KOPT-K1 (cell line): ENCODE measurements around the gene CHST13.
A peak's percentile ranks its signal among the peaks of the same experiment; 100 is the strongest.

Source experiments
- H3K27ac ChIP-seq: fragments of 200-600 bp; sonication (generic); 2 replicates; pipeline ENCODE4 v1.5.1; 2016; ENCODE audit warnings: antibody characterized with exemption, mild to moderate bottlenecking, low read depth, low read length; ENCODE audit not compliant: poor library complexity, severe bottlenecking
- H3K36me3 ChIP-seq: fragments of 200-600 bp; sonication (generic); 2 replicates; pipeline ENCODE4 v1.5.1; 2017; ENCODE audit warnings: antibody characterized with exemption, mild to moderate bottlenecking, low read length, moderate library complexity; ENCODE audit not compliant: insufficient read depth
- H3K9me3 ChIP-seq: fragments of 200-600 bp; sonication (generic); 2 replicates; pipeline ENCODE4 v1.5.1; 2017; ENCODE audit warnings: antibody characterized with exemption, low read length, mild to moderate bottlenecking; ENCODE audit not compliant: insufficient read depth, poor library complexity, severe bottlenecking

Gene CHST13

GRCh38 chr3:126496894-126497850 is 26.8 kb upstream of the CHST13 start:
- H3K27ac ChIP-seq: peak overlapping the region; percentile 24
- H3K9me3 ChIP-seq: no peaks in the 10 kb centered on the region
- H3K36me3 ChIP-seq: no peaks in the 10 kb centered on the region

- Histone ChIP-seq H3K9me3 (no peaks in the 10 kb centered on the region), H3K27ac (peak overlapping the region; percentile 74), H3K36me3 (no peaks in the 10 kb centered on the region)
These were observed 26.0 kb upstream of the CHST13 start for GRCh38 chr3:126497956-126498355.

GRCh38 chr3:126498461-126498860 is 25.5 kb upstream of the CHST13 start:
- H3K27ac ChIP-seq: peak overlapping the region; percentile 74
- no peaks in the 10 kb centered on the region for H3K9me3 ChIP-seq
- H3K36me3 ChIP-seq: no peaks in the 10 kb centered on the region

DNA sequence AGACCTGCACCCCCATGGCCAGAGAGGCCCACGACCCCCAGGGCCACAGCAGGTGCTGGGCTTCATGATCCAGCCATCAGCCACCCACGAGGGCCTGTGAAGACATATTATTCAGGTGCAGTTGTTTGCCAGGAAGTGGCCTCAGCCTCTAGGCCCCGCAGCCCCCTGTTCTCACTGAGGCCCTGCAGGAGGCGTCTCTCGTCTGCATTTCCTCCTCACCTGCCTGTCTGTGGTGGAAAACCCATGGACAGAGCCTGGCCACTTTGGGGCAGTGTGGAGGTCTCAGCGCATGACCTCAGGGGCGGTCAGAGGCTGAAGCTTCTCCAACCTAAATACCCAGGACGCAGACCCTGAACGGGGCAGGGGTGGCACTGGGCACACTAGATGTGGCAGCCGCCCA is 25.0 kb upstream of the CHST13 start:
- Histone ChIP-seq H3K36me3 (no peaks in the 10 kb centered on the region), H3K9me3 (no peaks in the 10 kb centered on the region), H3K27ac (peak overlapping the region; percentile 74)

- H3K9me3 ChIP-seq: no peaks in the 10 kb centered on the region
- H3K27ac ChIP-seq: peak overlapping the region; percentile 74
- no peaks in the 10 kb centered on the region for H3K36me3 ChIP-seq
These were observed 24.6 kb upstream of the CHST13 start for GRCh38 chr3:126499401-126499800.

DNA sequence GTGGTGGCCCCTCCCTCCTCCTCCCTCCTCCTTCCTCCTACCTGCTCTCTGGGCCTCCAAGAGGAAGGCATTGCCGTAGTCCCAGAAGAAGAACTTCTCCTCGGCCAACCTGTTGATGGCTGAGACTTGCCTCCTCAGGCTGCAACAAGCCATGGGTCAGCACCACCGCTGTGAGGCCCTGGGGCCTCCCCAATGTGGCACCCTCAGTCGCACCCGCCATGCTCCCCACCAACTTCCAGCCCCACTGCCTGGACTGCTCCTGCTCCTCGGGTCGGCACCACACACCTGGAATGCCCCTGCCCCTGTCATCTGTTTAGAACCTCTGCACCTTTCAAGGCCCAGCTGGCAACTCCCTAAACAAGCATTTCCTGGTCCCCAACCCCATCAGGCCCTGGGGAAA is 23.9 kb upstream of the CHST13 start:
- Histone ChIP-seq H3K27ac (no peak overlapping the region), H3K9me3 (no peaks in the 10 kb centered on the region), H3K36me3 (no peaks in the 10 kb centered on the region)

DNA sequence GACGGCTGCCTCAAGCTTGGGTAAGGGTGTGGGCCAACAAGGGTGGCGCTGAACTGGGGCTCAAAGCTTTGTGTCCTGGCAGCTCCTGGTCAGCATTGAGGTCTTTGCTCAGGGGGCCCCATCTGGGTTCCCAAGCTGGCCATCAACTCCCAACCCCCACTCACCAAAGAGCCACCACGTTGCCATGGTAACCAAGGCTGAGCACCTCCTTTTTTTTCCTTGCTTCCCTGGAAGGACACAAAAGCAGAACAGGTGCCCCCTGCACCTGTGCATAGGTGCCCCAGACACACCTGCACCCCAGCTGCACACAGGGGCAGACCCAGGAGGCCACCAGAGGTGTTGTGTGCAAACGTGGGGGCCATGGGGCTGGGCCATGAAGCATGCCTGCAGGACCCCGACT is 22.9 kb upstream of the CHST13 start:
- Histone ChIP-seq H3K9me3 (no peaks in the 10 kb centered on the region), H3K27ac (no peak overlapping the region), H3K36me3 (no peaks in the 10 kb centered on the region)

GRCh38 chr3:126501736-126502135 is 22.2 kb upstream of the CHST13 start:
- no peak overlapping the region for H3K27ac ChIP-seq
- H3K36me3 ChIP-seq: no peaks in the 10 kb centered on the region
- no peaks in the 10 kb centered on the region for H3K9me3 ChIP-seq

DNA sequence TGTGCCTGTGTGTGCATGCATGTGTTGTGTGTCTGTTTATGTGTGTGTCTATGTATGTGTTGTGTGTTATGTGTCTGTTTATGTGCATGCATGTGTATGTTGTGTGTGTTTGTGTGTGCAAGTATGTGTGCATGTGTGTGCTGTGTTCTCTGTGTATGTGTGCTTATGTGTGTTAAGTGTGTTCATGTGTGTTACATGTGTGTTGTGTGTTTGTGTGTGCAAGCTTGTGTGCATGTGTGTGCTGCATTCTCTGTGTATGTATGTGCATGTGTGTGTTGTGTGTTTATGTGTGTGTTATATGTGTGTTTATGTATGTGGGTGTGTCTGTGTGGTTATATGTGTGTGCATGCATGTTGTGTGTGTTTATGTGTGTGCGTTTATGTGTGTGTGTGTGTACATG is 21.3 kb upstream of the CHST13 start:
- H3K9me3 ChIP-seq: no peaks in the 10 kb centered on the region
- H3K36me3 ChIP-seq: no peaks in the 10 kb centered on the region
- no peak overlapping the region for H3K27ac ChIP-seq

DNA sequence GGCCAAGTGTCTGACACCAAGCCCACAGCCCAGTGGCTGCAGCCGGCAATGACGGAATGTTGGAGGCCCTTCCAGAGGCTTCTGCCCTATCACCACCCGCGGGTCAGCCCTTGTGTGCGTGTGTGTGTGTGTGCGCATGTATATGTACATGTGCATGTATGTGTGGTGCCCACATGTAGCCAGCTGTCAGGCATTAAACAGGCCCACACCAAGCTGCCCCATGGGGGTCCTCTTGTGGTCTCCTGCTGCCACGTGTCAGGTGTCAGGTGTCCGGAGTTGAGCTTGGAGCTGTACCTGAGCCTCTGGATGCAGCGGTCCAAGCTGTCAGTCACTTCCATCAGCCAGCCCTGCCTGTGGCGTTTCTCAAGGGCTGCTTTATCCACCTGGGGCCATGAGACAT is 20.3 kb upstream of the CHST13 start:
- H3K9me3 ChIP-seq: no peaks in the 10 kb centered on the region
- no peak overlapping the region for H3K27ac ChIP-seq

DNA sequence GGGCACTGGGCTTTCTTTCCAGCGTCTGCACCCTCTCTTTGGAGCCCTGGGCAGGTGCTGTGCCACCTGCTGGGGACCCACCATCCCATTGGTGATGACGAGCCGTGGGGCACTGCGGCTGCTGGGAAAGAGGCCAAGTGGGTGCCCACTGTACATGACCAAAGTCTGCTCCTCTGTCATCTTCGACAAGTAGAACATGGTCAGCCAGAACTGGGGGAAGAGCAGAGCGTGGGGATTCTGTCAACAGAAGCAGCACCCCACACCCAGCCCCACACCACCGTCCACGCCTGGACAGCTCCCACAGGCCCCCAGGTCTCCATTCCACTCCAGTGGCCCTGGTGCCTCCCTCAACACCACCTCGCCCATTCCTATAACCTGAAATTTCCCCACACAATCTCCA is 16.1 kb upstream of the CHST13 start:
- Histone ChIP-seq H3K36me3 (no peaks in the 10 kb centered on the region), H3K9me3 (no peaks in the 10 kb centered on the region), H3K27ac (no peak overlapping the region)

More for the DNA sequence above, 20.3 kb upstream of the CHST13 start:
- H3K36me3 ChIP-seq: no peaks in the 10 kb centered on the region

DNA sequence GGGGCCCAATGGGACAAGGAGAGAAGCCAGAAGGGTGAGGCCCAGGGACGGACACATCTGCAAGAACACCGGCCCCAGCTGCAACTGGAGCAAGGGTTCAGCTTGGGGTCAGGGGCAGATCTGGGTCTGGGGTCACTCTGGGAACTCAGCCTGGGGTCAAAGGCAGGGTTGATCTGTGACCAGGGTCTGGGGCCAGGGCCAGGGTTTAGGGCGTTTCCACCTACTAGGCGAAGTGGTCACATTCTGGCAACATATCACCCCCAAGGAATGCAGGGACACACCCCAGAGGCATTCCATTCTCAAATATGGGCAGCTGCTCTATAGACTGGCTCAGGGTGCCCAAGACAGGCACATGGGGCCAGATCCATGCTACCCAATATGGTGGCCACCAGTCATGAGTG is 15.4 kb upstream of the CHST13 start:
- no peaks in the 10 kb centered on the region for H3K36me3 ChIP-seq
- no peaks in the 10 kb centered on the region for H3K9me3 ChIP-seq
- no peak overlapping the region for H3K27ac ChIP-seq

DNA sequence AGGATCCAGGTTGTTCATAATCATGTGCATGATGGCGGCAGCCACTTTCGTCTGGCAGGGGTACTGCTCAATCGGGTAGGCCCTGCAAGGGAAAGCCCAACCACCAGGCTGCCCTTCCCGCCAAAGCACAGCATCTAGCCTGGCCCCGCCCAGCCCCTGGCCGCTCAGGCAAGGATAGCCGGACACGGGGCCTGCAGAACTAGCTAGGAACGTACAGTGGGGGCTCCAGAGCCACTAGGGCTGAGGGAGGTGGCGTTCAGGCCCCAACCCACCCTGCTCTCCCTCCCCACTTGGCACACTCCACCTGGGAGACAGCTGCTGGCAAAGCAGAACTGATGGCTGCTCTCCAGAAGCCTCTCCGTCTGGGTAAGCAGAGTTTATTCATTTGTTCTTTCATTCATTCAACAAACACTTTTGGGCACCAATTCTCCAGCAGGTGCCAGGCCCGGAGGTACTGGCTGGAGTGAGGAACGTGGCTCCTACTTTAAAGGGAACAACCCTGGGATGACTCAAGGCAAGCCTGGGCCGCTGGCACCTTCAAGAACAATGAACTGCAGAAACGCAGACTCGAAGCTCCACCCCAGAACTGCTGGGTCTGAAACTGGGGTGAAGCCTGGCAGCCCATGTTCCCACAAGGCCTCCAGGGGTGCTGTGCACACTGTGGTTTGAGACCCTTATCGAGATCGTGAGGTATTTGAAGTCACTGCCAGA is 14.2 kb upstream of the CHST13 start:
- no peak overlapping the region for H3K27ac ChIP-seq
- H3K36me3 ChIP-seq: no peaks in the 10 kb centered on the region
- no peaks in the 10 kb centered on the region for H3K9me3 ChIP-seq

- H3K27ac ChIP-seq: no peak overlapping the region
- no peaks in the 10 kb centered on the region for H3K36me3 ChIP-seq
- no peaks in the 10 kb centered on the region for H3K9me3 ChIP-seq
These were observed 13.5 kb upstream of the CHST13 start for GRCh38 chr3:126510308-126510910.

DNA sequence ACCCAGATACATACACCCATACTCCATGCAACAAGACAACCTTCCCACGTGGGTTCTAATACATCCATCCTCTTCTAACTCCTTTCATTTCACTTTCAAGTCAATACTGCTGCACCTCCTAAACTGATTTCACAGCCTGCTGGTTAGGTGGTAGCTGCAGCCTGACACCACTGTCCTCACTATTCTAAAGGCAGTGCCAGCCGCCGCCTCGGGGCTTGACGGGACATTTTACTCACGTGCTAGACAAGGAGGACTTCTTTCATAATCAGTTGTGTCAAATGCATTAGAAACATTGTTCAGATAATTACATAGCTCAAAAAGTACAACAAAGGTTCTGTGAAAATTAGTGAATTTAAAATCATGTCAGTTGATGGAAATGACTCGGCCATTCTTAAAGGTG is 12.7 kb upstream of the CHST13 start:
- Histone ChIP-seq H3K9me3 (no peaks in the 10 kb centered on the region), H3K27ac (no peak overlapping the region), H3K36me3 (no peaks in the 10 kb centered on the region)
